Mammary epithelial cell (primary cell): ENCODE measurements around the gene TMEM203.

Source experiments
- CTCF ChIP-seq, 2 donors: IDR thresholded peaks in 1 of 2; conservative IDR thresholded peaks in 1 of 2; 2 replicates each; pipeline ENCODE4 v1.5.1; 2011 to 2012; ENCODE audit warnings: inconsistent platforms in 2 of 2, low read length in 2 of 2, mild to moderate bottlenecking in 2 of 2, control low read depth in 1 of 2, low read depth in 1 of 2; ENCODE audit not compliant: insufficient read depth in 1 of 2; ENCODE audit errors: extremely low read depth in 1 of 2
- EZH2 ChIP-seq: IDR thresholded peaks from 2 replicates; pipeline ENCODE4 v1.6.1; 2012; ENCODE audit warnings: low read length, inconsistent platforms, borderline replicate concordance

GRCh38 chr9:137228968-137229896, 23.8 kb upstream of the TMEM203 start:
- TF ChIP-seq CTCF (conservative IDR thresholded peaks at IDR 0.05 in 1 of 2, IDR thresholded peaks at IDR 0.05 in 1 of 2; ENCODE audit: extremely low read depth in 1 of 2, insufficient read depth in 1 of 2, low read depth in 1 of 2, low read length in 2 of 2) (no peak), EZH2 (no peak)
